Mesenchymal stem cell (in vitro differentiated cells and primary cell): ENCODE results near the gene XRCC3.

Experiments
- DNase-seq: peaks from one replicate; pipeline ENCODE4 v3.0.0-alpha.2; 2013
- H2AFZ ChIP-seq: one replicate; pipeline ENCODE4 v1.6.1; 2013; ENCODE audit warnings: low read depth, mild to moderate bottlenecking, control low read depth, inconsistent platforms, low read length, moderate library complexity
- H2AK5ac ChIP-seq: 2 replicates; pipeline ENCODE4 v1.6.1; 2013; ENCODE audit warnings: low read length, moderate library complexity, mild to moderate bottlenecking, inconsistent platforms; ENCODE audit not compliant: severe bottlenecking
- H2BK120ac ChIP-seq: one replicate; pipeline ENCODE4 v1.6.1; 2013; ENCODE audit warnings: low read depth, mild to moderate bottlenecking, inconsistent platforms, low read length, moderate library complexity
- H2BK12ac ChIP-seq, 2 experiments: one replicate each; pipeline ENCODE4 v1.6.1; 2013; ENCODE audit warnings: inconsistent platforms in 2 of 2, low read length in 2 of 2, mild to moderate bottlenecking in 2 of 2, moderate library complexity in 2 of 2, control low read depth in 1 of 2
- H2BK15ac ChIP-seq: one replicate; pipeline ENCODE4 v1.6.1; 2013; ENCODE audit warnings: mild to moderate bottlenecking, low read depth, inconsistent platforms; ENCODE audit not compliant: poor library complexity, severe bottlenecking
- H2BK5ac ChIP-seq: 2 replicates; pipeline ENCODE4 v1.6.1; 2013; ENCODE audit warnings: low read depth, mild to moderate bottlenecking, low read length, control low read depth, inconsistent platforms; ENCODE audit not compliant: poor library complexity, severe bottlenecking
- H3K14ac ChIP-seq, 2 experiments: one replicate each; pipeline ENCODE4 v1.6.1; 2013; ENCODE audit warnings: inconsistent platforms in 2 of 2, low read length in 2 of 2, control low read depth in 1 of 2, mild to moderate bottlenecking in 1 of 2, moderate library complexity in 1 of 2
- H3K18ac ChIP-seq, 2 experiments: one replicate each; pipeline ENCODE4 v1.6.1; 2013; ENCODE audit warnings: inconsistent platforms in 2 of 2, low read length in 2 of 2, control low read depth in 1 of 2, low read depth in 1 of 2, mild to moderate bottlenecking in 1 of 2
- H3K23ac ChIP-seq, 2 experiments: one replicate each; pipeline ENCODE4 v1.6.1; 2013; ENCODE audit warnings: inconsistent platforms in 2 of 2, low read length in 2 of 2, mild to moderate bottlenecking in 2 of 2, moderate library complexity in 2 of 2, control low read depth in 1 of 2
- H3K27ac ChIP-seq: 2 replicates; pipeline ENCODE4 v1.5.1; 2013; ENCODE audit warnings: mild to moderate bottlenecking, moderate library complexity, low read length, control low read depth, inconsistent platforms; ENCODE audit not compliant: poor library complexity, severe bottlenecking
- H3K27me3 ChIP-seq, 2 experiments: 2 replicates each; pipeline versions ENCODE4 v1.6.1 to v1.7.0; 2013; ENCODE audit warnings: low read length in 2 of 2, mild to moderate bottlenecking in 2 of 2, moderate library complexity in 2 of 2, control low read depth in 1 of 2, inconsistent platforms in 1 of 2; ENCODE audit not compliant: control insufficient read depth in 1 of 2, insufficient read depth in 1 of 2
- H3K36me3 ChIP-seq, 2 experiments: 2 replicates each; pipeline versions ENCODE4 v1.6.1 to v1.7.0; 2013; ENCODE audit warnings: low read length in 2 of 2, control low read depth in 1 of 2, inconsistent platforms in 1 of 2, low read depth in 1 of 2, mild to moderate bottlenecking in 1 of 2; ENCODE audit not compliant: insufficient read depth in 2 of 2, control insufficient read depth in 1 of 2
- H3K4ac ChIP-seq, 2 experiments: one replicate each; pipeline ENCODE4 v1.6.1; 2013; ENCODE audit warnings: inconsistent platforms in 2 of 2, low read length in 2 of 2, mild to moderate bottlenecking in 2 of 2, moderate library complexity in 2 of 2, control low read depth in 1 of 2, low read depth in 1 of 2
- H3K4me1 ChIP-seq: 2 replicates; pipeline ENCODE4 v1.6.1; 2013; ENCODE audit warnings: low read depth, low read length, control low read depth; ENCODE audit not compliant: control insufficient read depth, insufficient read depth
- H3K4me2 ChIP-seq: 2 replicates; pipeline ENCODE4 v1.6.1; 2013; ENCODE audit warnings: low read length, mild to moderate bottlenecking, inconsistent platforms; ENCODE audit not compliant: poor library complexity, severe bottlenecking
- H3K4me3 ChIP-seq, 2 experiments: 2 replicates each; pipeline versions ENCODE4 v1.5.1 to v1.7.0; 2013; ENCODE audit warnings: low read length in 2 of 2, mild to moderate bottlenecking in 2 of 2, control low read depth in 1 of 2, low read depth in 1 of 2; ENCODE audit not compliant: insufficient read depth in 1 of 2
- H3K79me1 ChIP-seq: replicated peaks from 2 replicates; pipeline ENCODE4 v1.6.1; 2013; ENCODE audit warnings: mild to moderate bottlenecking, control low read depth, low read length, inconsistent platforms; ENCODE audit not compliant: poor library complexity, severe bottlenecking
- H3K9ac ChIP-seq: 2 replicates; pipeline ENCODE4 v1.7.0; 2013; ENCODE audit warnings: mild to moderate bottlenecking, low read length, moderate library complexity
- H3K9me3 ChIP-seq: 2 replicates; pipeline ENCODE4 v1.7.0; 2013; ENCODE audit warnings: mild to moderate bottlenecking, low read length; ENCODE audit not compliant: control insufficient read depth
- H4K8ac ChIP-seq: one replicate; pipeline ENCODE4 v1.6.1; 2013; ENCODE audit warnings: inconsistent platforms, mild to moderate bottlenecking, low read length, moderate library complexity
- H4K91ac ChIP-seq: one replicate; pipeline ENCODE4 v1.6.1; 2013; ENCODE audit warnings: mild to moderate bottlenecking, low read length, inconsistent platforms
- WGBS: methylation state at CpG from one replicate; pipeline ENCODE4 v1.1.7; 2013; ENCODE audit warnings: mixed read lengths; 5-methylcytosine and 5-hydroxymethylcytosine counted together

The XRCC3 gene

DNA sequence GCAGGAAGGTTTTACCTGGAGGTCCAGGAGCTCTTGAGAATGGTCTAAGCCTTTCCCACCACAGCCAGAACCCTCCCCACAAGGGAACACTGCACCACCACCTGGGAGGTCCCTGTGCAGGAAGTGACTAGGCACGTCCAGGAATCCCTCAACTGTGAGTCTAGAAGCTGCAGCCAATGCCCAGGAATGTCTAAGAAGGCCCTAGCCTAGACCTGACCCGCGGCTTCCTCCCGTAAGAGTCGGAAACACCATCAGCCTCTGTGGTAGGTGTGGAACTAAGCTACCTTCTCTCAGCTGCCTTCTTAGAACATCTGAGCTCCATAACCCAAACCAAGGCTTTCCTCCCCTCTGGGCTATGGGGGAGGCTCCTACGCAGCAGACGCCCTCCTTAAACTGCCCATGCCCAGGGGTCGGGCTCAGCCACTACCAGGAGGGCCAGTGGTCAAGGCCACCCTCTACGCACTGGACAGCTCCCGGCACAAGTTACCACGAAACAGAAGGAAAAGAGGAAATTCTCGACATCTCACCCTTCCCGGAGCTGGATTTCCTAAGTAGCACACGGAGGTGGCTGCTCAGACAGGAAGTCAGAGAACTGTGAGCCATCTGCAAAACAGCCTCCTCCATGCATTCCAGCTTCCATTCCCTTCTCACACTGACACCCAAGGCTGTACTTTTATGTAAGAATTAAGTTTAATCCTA lies 25.9 kb upstream of the XRCC3 start:
- Histone ChIP-seq H3K18ac (no peak overlapping the region), H3K14ac (no peak overlapping the region), H3K9ac (no peak overlapping the region), H4K8ac (no peak overlapping the region), H4K91ac (no peak overlapping the region), H3K36me3 (peaks cover 0 to 44% of the 10 kb centered on the region in 2 experiments), H2AFZ (peak overlapping the region; percentile 32), H3K4me1 (peaks cover 4% of the 10 kb centered on the region), H2BK5ac (no peak overlapping the region), H3K4me3 (no peak overlapping the region), H3K27me3 (no peaks in the 10 kb centered on the region), H2BK120ac (no peak overlapping the region), H3K79me1 (no peaks in the 10 kb centered on the region), H2BK12ac (no peak overlapping the region), H3K27ac (no peak overlapping the region), H3K4me2 (no peak overlapping the region), H2AK5ac (no peak overlapping the region), H2BK15ac (no peak overlapping the region), H3K9me3 (no peaks in the 10 kb centered on the region), H3K23ac (no peak overlapping the region), H3K4ac (no peak overlapping the region)
- WGBS, result 71% methylated on average over 14 of the region's 14 CpGs
- DNase-seq, result peak; percentile 12

DNA sequence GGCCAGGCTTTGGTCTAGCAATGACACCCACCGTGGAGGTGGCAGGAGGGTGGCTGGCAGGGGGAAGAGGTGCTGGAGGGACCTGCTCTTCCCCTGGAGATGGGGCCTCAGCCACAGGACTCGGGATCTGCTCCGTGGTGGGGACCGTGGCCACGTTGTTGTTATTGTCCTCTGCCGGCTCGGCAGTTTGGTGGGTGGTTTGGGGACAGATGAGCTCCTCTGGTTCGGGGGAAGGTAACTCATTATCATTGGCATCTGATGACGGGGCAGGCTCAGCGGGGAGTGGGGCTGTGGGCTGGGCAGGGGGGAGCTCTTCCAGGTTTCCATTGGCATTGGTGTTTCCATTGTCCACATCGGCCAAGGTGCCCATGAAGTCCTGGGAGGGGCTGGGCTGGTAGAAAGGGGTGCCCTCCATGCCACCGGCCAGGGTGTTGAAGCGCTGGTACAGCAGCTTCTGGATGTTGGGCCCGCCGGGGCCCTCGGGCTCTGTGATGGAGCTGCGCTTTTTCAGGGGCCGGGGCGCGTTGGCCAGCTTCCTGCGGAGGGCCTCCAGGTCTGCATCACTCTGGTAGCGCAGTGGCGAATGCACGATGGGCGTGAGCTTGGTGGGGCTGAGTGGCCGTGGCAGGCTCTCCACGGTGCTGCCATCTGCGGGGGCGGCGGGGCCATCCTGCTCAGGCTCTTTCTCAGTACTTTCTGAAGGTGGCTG lies 24.7 kb upstream of the XRCC3 start:
- Histone ChIP-seq H4K91ac (no peak overlapping the region), H3K27me3 (no peaks in the 10 kb centered on the region), H2AFZ (no peak overlapping the region), H2BK15ac (no peak overlapping the region), H3K79me1 (no peaks in the 10 kb centered on the region), H3K18ac (no peak overlapping the region), H2BK5ac (no peak overlapping the region), H3K4ac (no peak overlapping the region), H2BK120ac (no peak overlapping the region), H3K27ac (no peak overlapping the region), H3K9me3 (no peaks in the 10 kb centered on the region), H3K4me1 (peaks cover 4% of the 10 kb centered on the region), H3K23ac (no peak overlapping the region), H2AK5ac (no peak overlapping the region), H3K14ac (no peak overlapping the region), H3K4me2 (no peak overlapping the region), H3K9ac (no peak overlapping the region), H4K8ac (no peak overlapping the region), H3K4me3 (no peak overlapping the region), H2BK12ac (no peak overlapping the region), H3K36me3 (peaks cover 5 to 55% of the 10 kb centered on the region in 2 experiments)
- DNase-seq, result no peak
- 94% methylated on average over 30 of the region's 30 CpGs for WGBS

DNA sequence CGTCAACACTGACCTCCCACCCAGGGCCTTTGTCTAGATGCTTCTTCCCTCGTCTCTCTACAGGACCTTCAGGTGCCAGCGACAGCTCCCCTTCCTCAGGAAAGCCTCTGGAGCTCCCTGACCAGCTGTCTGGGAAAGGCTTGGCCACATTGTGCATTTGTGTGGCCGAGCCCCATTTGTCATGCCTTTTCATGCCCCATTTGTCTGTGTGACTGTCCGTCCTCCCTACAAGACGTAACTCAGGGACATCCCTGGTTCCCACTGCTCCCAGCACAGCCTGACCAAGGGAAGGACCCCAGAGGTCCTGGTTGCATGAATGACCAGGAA lies 24.2 kb upstream of the XRCC3 start:
- Histone ChIP-seq H2AK5ac (no peak overlapping the region), H2BK12ac (no peak overlapping the region), H4K91ac (no peak overlapping the region), H3K18ac (no peak overlapping the region), H3K14ac (no peak overlapping the region), H2BK5ac (no peak overlapping the region), H4K8ac (no peak overlapping the region), H3K36me3 (peaks cover 8 to 54% of the 10 kb centered on the region in 2 experiments), H3K27me3 (no peaks in the 10 kb centered on the region), H3K4me2 (no peak overlapping the region), H3K4ac (no peak overlapping the region), H3K9ac (no peak overlapping the region), H3K79me1 (no peaks in the 10 kb centered on the region), H2AFZ (no peak overlapping the region), H3K9me3 (no peaks in the 10 kb centered on the region), H2BK120ac (no peak overlapping the region), H3K4me3 (no peak overlapping the region), H3K4me1 (peaks cover 4% of the 10 kb centered on the region), H3K27ac (no peak overlapping the region), H3K23ac (no peak overlapping the region), H2BK15ac (no peak overlapping the region)
- WGBS, result 89% methylated on average over 6 of the region's 6 CpGs
- DNase-seq, result no peak

DNA sequence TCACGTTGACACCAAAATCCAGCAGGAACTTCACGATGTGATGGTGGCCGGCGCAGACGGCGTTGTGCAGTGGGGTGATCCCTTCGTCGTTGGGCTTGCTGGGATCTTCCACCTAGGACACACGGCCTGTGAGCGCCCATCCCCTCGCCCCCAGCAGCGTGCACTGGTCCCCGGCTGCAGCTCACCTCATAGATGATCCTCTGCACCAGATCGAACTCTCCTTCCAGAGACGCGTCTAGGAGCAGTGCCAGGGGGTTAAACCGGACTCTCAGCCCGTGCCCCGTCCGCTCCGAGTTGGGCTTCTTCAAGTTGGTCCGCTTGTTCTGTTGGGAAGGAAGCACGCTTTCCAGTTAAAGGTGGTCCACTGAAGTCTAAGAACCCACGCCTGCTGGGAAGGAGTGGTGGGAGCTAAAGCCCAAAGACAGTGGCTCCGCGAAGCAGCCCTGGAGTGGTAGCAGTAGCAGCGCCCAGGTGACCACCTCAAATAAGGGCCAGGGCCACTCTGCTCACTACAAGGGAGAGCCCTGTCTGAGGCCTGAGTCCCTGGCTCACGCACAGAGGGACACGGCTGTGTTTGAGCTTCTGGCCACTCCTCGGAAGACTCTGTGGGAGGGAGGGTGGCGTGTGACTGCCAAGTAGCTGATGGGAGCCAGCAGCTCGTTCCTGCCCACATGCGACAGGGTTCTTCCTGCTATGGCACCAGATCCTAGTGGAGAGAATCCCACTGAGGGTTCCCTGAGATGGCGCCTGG lies 23.6 kb upstream of the XRCC3 start:
- Histone ChIP-seq H2BK15ac (no peak overlapping the region), H2BK120ac (no peak overlapping the region), H3K23ac (no peak overlapping the region), H3K27ac (no peak overlapping the region), H3K18ac (no peak overlapping the region), H3K36me3 (peaks cover 12 to 60% of the 10 kb centered on the region in 2 experiments), H3K4me3 (no peak overlapping the region), H4K8ac (no peak overlapping the region), H3K4me1 (peaks cover 8% of the 10 kb centered on the region), H3K9ac (no peak overlapping the region), H3K14ac (no peak overlapping the region), H3K27me3 (no peaks in the 10 kb centered on the region), H2AFZ (no peak overlapping the region), H4K91ac (peak overlapping the region; percentile 1), H3K4ac (no peak overlapping the region), H2AK5ac (no peak overlapping the region), H3K9me3 (no peaks in the 10 kb centered on the region), H3K4me2 (no peak overlapping the region), H2BK12ac (no peak overlapping the region), H2BK5ac (no peak overlapping the region), H3K79me1 (no peaks in the 10 kb centered on the region)
- no peak for DNase-seq
- WGBS, result 95% methylated on average over 34 of the region's 34 CpGs
